ENCODE results near the gene EMP1. TPM values are rescaled to one million over a fixed set of nuclear protein-coding genes. Genes with fewer than 3 reads are reported as not detected.

EMP1 gene
- total RNA-seq, 2 donors from 2014 or later: 6.2 to 14.0 TPM

Other genes with a start within 250 kb of the EMP1 start
- gene GPRC5D, start 244.6 kb upstream of the EMP1 start, total RNA-seq: not detected
- gene HEBP1, start 196.5 kb upstream of the EMP1 start, total RNA-seq: 10 to 100 TPM; 10.8 to 11.5 TPM
- 1 to 10 TPM; 1.9 to 2.5 TPM for gene FAM234B, start 152.3 kb upstream of the EMP1 start, total RNA-seq
- not detected for gene GSG1, start 93.1 kb upstream of the EMP1 start, total RNA-seq